HFFc6 (cell line): Measurements from ENCODE around the gene FAM168B. TPM values are rescaled to one million over a fixed set of nuclear protein-coding genes. Genes with fewer than 3 reads are reported as not detected.

ENCODE experiments used
- DNase-seq: peaks from one replicate; pipeline ENCODE4 v3.0.0-alpha.2; 2018
- H3K27ac Mint-ChIP-seq: 2 replicates; pipeline ENCODE4 v1.8.0; 2020; ENCODE audit warnings: mild to moderate bottlenecking, mixed read lengths
- H3K27me3 Mint-ChIP-seq: 2 replicates; pipeline ENCODE4 v1.8.0; 2021; ENCODE audit warnings: mild to moderate bottlenecking, moderate library complexity, mixed read lengths; ENCODE audit not compliant: insufficient read depth
- H3K36me3 Mint-ChIP-seq: 2 replicates; pipeline ENCODE4 v1.8.0; 2021; ENCODE audit warnings: low read depth, mixed read lengths
- H3K4me1 Mint-ChIP-seq: 2 replicates; pipeline ENCODE4 v1.8.0; 2020; ENCODE audit warnings: low read depth, mixed read lengths
- H3K4me3 Mint-ChIP-seq: 2 replicates; pipeline ENCODE4 v1.8.0; 2020; ENCODE audit warnings: mild to moderate bottlenecking, moderate library complexity, mixed read lengths
- H3K9me3 Mint-ChIP-seq: 2 replicates; pipeline ENCODE4 v1.8.0; 2020; ENCODE audit warnings: mild to moderate bottlenecking, mixed read lengths
- CTCF ChIP-seq: fragments of 200-600 bp; sonication (generic); IDR thresholded peaks from 2 replicates; pipeline ENCODE4 v1.5.0; 2021; ENCODE audit warnings: antibody characterized with exemption, mild to moderate bottlenecking
- total RNA-seq, 6 experiments: library from RNA; stranded (reverse); fragmentation: NEBNext Ultra II Directional; extraction: Animal tissue kit (Norgen Biotek cat#: 25700); gene quantifications; 2 replicates in 1 of 6; 3 replicates in 5 of 6; pipeline ENCODE4 v1.2.3, GENCODE V29; 2021

FAM168B gene
- total RNA-seq, 6 experiments from 2014 or later = 87.2 to 103 (median 95.3) TPM

GRCh38 chr2:131064589-131065512 lies 28.4 kb downstream of the FAM168B start:
- Mint-ChIP-seq H3K9me3 (no peaks in the 10 kb centered on the region), H3K4me3 (no peak overlapping the region), H3K27me3 (no peaks in the 10 kb centered on the region; the same call in 1 of the 2 replicates), H3K36me3 (peaks cover 31% of the 10 kb centered on the region), H3K4me1 (peaks cover 21% of the 10 kb centered on the region), H3K27ac (no peak overlapping the region)
- no peak for TF ChIP-seq CTCF
- no peak for DNase-seq

- peaks cover 31% of the 10 kb centered on the region for H3K4me1 Mint-ChIP-seq
- peaks cover 33% of the 10 kb centered on the region for H3K36me3 Mint-ChIP-seq
- no peak for DNase-seq
- no peak overlapping the region for H3K4me3 Mint-ChIP-seq
- no peaks in the 10 kb centered on the region for H3K9me3 Mint-ChIP-seq
- TF ChIP-seq CTCF = no peak
- peaks cover 1% of the 10 kb centered on the region; the same call in 1 of the 2 replicates for H3K27me3 Mint-ChIP-seq
- peak overlapping the region; percentile 65 for H3K27ac Mint-ChIP-seq
Observed at GRCh38 chr2:131063501-131064283, 29.6 kb downstream of the FAM168B start.

GRCh38 chr2:131058920-131059319 lies 34.3 kb downstream of the FAM168B start:
- Mint-ChIP-seq H3K36me3 (peaks cover 45% of the 10 kb centered on the region), H3K27ac (no peak overlapping the region), H3K4me1 (peaks cover 51% of the 10 kb centered on the region), H3K9me3 (no peaks in the 10 kb centered on the region), H3K4me3 (no peak overlapping the region), H3K27me3 (peaks cover 3% of the 10 kb centered on the region; the same call in 1 of the 2 replicates)
- no peak for DNase-seq
- TF ChIP-seq CTCF = no peak

GRCh38 chr2:131058214-131058843 lies 34.9 kb downstream of the FAM168B start:
- Mint-ChIP-seq H3K4me3 (no peak overlapping the region), H3K27ac (peak overlapping the region; percentile 21; the same call in 1 of the 2 replicates), H3K36me3 (peaks cover 46% of the 10 kb centered on the region), H3K27me3 (peaks cover 3% of the 10 kb centered on the region; the same call in 1 of the 2 replicates), H3K9me3 (no peaks in the 10 kb centered on the region), H3K4me1 (peaks cover 51% of the 10 kb centered on the region)
- no peak for TF ChIP-seq CTCF
- no peak for DNase-seq

- H3K9me3 Mint-ChIP-seq = no peaks in the 10 kb centered on the region
- no peak overlapping the region; the same call in 1 of the 2 replicates for H3K4me3 Mint-ChIP-seq
- no peak for DNase-seq
- no peak for TF ChIP-seq CTCF
- H3K36me3 Mint-ChIP-seq = peaks cover 57% of the 10 kb centered on the region
- peaks cover 48% of the 10 kb centered on the region for H3K4me1 Mint-ChIP-seq
- H3K27me3 Mint-ChIP-seq = peaks cover 3% of the 10 kb centered on the region; the same call in 1 of the 2 replicates
- H3K27ac Mint-ChIP-seq = peak overlapping the region; percentile 92
Observed at GRCh38 chr2:131056932-131057287, 36.4 kb downstream of the FAM168B start.
